ENCODE data around the gene TFPI.

The TFPI gene

DNA sequence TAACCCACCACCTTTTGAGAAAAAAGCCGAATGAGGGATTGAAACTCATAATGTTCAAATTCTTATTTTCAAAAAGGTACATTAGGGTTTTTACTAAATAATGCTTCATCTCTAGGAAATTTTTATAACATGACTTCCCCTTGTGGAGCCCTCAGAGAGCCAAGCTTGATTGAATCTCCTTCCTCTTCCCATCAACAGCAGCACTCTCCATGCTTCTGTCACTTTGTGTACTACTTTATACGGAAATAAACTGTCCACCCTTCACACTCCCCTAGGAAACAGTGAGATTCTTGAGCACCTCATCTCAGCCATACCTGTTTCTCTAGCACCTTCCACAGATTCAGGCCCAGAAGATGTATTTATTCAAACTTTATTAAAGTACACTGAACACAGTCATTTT is 51.8 kb downstream of the TFPI start:
- DNase-seq: no peak

DNA sequence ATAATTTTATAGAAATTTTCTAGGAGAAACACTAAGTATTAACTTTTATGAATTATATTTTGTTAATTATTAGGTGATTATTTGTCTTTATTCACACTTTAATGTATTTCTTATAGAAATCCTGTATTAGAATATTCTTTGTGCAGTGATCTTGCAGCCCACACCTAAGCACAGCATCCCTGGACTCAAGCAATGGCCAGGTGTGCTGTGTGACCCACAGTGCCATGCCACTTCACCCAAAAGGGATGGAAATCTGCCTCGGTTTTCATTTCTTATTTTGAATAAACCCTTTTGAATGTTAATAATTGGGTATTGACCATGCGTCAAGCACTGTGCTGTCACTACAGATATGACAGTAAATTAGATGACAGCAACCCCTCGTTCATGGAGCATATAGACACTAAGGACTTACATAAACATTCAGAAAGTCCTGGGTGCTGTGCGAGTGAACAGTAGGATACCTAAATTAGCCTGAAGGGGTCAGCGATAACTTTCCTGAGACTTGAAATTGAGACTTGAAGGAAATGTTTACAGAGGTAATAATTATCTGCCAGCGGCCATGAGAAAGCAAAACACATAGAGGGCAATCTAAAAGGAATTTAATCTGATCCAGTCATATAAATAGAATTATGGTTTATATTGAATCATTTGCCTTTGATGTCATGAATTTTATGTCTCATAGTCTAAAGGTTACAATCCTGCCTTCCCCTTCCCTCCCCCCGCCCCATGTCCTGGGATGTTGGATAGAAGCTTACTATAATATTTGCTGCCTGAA is 53.5 kb downstream of the TFPI start:
- no peak for DNase-seq

DNA sequence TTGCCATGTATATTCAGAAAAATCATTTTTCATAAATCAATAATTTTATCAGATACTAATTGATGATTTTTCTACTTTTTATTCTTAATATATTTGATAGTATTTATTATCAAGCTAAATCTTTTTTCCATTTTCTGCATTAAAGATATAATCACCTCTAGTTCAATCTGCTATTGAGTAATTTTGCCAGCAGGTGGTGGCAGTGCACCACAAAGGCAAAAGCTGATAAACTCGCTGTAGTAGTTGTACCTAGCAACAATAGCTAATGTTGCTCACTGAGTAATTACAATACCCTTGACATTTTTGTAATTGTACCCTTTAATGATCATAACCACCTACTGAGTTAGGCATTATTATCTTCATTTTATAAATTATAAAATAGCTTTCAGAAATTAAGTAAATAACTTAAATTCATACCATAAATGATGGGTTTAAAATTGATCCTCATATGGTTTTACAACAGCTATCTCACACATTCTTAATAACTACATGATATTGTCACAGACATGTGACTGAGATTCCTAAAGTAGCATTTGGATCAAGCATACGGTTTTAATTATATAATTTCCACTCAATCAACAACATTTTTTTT is 54.2 kb downstream of the TFPI start:
- DNase-seq: no peak

DNA sequence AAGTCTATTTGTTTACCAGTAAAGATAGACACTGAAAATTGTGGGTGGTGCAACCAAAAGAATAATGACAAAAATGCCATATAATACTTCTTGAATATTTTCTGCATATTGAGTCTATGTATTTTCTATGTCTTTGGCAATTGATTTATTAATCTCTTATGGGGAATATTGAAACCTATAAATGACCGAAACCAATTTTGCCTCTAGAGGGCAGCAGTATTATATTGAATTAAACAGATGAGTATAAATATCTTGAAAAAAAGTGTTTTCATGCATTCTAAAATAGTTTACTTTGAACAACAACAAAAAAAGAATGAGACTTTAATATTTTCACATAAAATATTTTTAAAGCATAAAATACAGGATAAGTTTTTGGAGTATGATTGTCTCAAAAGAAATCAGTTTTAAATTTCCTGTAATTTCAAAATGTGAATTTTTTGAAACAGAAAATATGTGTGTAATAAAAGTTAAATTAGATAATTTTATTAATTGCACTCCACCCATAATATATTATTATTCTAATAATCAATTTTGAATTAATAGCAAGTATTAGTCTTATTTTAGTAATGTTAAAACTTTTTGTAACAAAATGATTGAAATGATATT is 56.3 kb downstream of the TFPI start:
- DNase-seq: no peak

DNA sequence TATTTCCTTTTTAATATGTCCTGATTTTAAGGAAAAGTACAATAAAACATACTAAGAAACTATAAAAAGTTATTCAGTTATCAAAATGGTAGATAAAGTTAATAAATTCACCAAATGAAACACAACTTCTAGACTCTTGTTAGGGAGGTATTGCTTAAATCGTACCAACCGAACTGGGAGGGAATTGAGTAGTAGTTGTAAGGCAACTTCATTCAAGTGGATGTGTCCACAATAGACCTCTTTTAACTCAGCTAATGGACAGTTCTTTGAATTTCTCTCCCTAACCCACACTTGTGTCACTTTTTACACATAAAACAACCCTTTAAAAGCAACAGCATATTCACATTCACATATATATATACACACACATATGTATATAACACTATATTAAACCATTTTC is 57.1 kb downstream of the TFPI start:
- no peak for DNase-seq

DNA sequence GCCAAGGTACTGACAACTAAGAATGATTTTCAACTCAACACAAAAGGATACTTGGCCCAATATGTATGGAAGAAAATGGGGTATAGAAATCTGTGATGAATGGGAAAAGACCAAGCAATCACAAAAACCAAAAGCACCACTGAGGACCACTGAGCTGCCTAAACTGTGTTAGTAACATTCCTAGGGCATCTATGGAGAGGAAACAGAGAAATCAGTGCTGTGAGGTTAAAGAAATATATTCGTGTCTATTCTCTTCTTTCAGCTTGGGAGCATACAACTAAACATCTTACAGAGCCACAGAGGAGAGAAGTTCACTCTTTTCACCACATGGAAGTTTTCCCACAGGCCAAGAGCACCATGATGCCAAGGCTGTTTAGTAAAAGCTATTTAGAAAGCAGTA is 58.9 kb downstream of the TFPI start:
- no peak for DNase-seq

DNA sequence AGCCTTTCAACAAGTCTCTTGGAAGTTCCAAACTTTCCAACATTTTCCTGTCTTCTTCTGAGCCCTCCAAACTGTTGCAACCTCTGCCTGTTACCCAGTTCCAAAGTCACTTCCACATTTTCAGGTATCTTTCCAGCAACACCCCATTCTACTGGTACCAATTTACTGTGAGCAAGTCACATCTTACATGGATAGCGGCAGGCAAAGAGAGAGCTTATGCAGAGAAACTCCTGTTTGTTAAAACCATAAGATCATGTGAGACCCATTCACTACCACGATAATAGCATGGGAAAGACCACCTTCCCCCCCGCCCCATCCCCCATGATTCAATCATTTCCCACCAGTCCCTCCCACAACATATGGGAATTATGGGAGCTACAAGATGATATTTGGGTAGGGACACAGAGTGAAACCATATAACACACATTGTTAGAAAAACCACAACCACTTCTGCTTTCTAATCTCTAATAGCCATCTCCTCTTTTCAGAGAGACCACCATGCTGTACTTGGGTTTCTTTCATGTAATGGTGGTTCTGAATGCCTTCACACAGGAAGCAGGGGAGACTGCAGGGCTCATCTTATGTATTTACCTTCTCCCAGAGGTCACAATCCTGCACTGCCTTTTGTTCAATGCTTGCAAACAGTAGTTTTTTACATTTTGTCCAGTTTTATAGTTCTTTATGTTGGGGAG is 60.2 kb downstream of the TFPI start:
- DNase-seq: no peak

DNA sequence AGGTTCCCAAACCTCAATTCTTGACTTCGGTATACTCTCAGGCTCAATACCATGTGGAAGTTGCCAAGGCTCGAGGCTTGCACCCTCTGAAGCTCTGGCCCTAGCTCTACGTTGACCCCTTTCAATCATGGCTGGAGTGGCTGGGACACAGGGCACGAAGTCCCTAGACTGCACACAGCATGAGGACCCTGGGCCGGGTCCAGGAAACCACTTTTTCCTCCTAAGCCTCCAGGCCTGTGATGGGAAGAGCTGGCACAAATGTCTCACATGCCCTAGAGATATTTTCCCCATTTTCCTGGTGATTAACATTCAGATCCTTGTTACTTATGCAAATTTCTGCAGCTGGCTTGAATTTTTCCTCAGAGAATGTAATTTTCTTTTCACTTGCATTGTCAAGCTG is 61.1 kb downstream of the TFPI start:
- DNase-seq: no peak

DNA sequence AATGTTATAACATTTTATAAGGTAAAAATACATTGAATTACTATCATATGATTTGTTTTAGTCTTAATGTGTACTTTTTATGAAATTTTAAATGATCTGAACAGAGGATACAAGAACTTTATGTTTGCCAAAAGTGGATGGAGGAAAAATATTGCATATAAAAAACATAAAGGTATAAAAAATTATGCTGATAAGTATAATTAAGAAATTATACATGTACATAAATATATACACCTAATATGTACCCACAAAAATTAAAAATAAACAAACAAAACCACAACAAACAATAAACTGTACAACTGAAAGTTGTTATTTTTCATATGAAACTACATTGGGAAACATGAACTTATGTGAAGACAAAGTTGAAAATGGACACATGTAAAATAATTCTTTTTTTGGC is 68.0 kb downstream of the TFPI start:
- no peak for DNase-seq

DNA sequence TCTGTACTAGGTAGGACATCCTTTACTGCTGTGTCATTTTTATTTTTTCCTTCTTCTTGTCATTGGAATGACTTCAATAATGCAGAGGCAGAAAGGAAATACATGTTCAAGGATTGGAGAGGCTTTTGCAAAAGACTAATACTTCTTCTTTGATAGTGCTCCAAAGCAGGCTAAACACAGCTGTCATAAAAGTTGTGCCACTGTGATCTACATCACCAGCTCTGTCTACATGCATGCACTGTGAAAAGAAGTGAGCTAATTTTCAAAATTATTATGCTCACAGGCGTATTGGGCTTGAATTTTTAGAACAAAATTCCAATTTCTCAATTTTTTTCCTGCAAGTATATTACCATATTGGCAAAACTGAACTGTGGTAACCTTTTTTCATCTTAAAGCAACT is 68.7 kb downstream of the TFPI start:
- DNase-seq: no peak

DNA sequence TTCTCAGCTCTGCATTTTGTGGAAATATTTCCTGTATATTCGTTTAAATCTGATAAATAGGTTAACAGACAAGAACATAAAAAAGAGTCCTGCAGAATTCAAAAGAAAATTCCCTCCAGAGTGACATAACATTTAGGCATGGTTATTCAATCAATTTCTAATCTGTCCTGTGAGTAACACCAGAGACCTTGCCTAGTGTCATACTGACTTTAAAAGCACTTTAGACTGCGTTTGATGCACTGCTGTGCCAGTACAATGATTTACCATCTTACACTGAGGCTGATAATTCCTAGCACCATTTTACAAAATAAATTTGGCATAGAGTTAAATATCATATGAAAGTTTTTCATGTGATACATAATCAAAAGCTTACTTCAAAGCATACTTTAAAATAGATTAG is 70.7 kb downstream of the TFPI start:
- no peak for DNase-seq

DNA sequence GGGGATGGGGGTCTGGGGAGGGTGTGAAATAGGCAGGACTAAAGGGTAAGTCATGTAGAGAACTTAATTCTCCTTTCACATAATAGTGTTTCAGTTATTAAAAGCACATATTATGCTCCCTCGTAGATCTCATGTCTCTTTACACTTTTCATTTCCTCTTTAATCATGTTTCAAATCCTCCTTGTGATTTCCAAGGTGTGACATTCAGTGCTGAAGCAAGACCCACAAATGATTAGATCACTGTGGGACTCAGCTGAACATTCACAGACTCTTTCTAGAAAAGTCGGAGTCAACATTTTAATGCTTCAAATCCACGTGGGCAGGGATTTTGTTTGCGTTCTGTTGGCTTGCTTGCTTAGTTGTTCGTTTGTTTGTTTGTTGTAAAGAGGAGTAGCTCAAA is 71.4 kb downstream of the TFPI start:
- no peak for DNase-seq

DNA sequence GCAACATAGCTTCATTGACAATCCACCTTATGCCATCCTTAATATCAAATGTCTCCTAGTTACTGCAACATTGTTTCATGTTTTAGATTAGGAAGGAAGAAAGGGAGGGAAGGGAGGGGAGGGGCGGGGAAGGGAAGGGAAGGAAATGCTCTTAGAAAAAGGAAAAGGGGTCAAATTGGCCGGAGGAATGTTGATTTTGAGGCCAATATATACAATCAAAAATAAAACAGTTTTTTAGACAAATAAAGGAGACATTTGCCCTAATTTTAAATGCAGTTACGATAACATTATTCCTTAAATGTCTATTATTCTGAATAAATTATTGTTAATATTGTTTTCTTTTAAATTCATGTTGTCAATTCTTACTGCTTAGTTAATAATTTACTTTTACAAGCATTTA is 72.7 kb downstream of the TFPI start:
- no peak for DNase-seq

DNA sequence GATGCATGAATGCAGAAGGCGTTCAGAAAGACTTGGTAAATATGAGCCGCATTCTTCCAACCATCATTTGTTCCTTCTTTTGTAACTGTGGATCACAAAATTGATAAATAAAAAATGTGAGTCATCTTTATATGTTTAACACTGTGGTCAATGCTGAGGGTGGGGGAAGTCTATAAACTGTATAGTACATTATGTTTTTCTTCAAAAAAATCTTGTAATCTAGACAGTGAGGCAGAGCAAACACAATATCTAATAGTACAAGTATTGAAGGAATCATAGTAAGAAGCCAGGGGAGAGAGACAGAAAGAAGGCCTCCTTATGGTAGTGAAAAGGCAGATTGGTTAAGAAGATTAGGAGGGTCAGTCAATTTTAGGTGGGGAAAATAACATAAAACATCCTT is 75.5 kb downstream of the TFPI start:
- DNase-seq: no peak

DNA sequence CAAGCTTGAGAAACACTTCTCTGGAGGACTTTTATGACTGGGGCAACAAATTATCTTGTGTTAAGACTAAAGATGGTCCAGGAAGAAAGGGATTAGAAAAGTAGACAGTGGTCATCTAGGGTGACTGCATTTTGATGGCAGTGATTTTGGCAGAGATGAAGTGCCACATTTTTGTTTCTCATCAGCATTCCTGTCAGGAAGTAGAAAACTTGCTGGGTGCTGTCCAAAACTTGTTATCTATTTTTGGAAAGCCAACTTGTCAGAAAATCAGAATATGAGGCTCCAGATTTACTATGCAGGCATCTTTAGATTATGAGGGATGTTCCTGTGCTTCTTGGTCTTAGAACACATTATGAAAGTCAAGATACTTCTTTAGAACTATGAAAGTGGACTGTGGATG is 77.2 kb downstream of the TFPI start:
- DNase-seq: no peak

DNA sequence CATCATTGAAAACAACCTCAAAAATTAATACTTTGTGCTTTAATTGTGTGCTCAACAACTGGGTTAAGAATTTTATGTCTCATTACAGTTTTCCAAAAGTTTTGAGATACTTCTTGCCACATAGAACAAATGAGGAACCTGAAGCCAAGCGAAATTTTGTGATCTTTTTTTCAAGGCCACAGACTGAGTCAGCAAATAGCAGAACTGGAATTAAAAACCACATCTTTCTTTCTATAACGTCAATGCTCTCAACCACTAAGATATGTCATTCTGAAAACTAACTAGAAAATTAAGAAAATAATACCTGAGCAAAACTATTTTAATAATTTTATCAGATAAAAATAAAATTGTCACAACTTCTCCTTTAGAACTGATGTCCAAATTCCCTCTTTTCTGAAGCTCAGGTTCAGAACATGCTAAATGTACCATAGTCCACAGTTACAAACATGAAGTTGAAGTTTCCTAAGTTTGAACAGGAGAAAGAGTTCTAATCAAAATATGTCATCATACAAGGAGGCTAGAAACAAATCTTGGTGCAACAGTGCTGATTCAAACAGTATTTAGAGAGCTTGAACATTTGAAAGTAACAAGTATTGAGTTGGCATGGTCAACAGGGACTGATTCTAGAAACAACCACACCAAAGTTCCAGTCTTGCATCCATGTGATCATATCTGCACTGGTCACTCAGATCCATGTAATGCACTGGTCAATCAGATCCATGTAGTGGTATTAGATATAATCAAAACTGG is 78.6 kb downstream of the TFPI start:
- DNase-seq: no peak

DNA sequence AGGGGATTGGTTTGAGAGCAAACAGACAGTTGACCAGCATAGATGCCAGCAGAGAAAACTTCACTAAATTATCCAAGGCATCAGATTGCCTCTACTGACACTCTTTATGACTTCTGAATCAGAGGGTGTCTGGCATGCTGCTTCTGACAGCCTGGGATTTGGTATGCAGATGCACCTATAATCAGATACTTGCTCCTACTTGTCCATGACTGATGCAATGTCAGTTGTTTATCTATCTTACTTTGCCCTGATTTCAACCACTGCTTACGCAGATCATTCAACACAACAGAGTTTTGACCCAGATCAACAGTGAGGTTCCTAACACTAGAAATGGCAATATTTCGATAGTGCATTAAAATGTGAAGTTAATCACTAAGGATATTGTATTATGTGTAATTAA is 83.5 kb downstream of the TFPI start:
- DNase-seq: no peak

DNA sequence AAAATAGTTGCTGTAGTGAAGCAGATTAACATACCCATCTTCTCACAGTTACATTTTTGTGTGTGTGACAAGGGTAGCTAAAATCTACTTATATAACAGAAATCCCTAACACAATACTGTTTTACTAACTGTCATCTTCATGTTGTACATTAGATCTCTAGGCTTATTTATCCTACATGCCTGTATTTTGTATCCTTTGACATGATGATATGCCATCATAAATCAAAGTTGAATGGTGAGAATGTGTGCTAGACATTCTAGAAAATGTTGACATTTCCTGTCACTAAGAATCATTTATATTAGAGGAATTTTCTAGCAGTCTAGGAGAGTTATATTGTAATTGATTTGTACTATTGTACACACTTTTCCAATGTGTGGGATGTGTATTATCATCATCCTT is 84.7 kb downstream of the TFPI start:
- DNase-seq: no peak

DNA sequence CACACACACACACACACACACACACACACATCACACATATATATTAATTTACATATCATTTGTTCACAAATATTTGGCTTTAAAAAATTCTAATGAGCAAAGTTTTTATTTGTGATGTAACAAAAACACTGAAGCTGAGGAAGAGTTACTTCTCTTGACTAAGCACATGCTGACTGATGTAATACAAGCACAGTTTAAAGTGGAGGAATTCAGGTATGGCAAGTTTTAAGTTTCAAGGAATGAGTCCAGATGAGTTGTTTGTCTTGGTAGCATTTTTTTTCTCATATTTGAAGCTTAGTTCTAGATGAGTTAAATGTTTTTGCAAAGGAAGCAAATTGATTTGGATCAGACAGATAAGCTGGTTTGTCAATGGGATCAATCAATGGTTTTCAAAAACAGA is 86.0 kb downstream of the TFPI start:
- no peak for DNase-seq

DNA sequence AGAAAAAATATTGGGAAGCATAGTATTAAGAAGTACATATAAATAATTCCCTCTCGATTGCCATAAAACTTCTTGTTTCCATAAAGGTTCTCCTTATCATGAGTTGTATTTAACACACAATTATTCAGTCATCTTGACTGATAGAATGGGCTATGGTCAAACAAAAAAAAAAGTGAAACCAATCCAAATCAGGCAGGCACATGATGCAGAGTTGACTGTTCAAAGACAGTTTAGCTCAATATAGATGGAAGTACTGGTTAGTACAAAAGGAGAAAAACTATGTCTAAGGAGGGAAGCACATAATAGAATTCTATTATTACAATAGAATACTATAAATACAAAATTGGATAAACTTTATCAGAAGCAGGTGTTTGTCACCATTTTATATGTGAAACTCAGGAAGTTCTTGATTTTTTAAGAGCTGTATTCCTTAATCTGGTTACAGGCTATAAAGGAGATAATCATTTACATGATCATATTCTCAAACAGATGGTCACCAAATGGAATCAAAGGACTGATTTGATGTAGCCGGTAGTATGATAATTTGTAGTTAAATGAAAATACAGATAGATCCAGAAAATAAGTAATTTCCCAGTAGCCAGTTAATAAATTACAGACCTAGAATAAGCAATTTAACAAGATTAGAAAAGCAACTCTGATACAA is 88.0 kb downstream of the TFPI start:
- DNase-seq: no peak

DNA sequence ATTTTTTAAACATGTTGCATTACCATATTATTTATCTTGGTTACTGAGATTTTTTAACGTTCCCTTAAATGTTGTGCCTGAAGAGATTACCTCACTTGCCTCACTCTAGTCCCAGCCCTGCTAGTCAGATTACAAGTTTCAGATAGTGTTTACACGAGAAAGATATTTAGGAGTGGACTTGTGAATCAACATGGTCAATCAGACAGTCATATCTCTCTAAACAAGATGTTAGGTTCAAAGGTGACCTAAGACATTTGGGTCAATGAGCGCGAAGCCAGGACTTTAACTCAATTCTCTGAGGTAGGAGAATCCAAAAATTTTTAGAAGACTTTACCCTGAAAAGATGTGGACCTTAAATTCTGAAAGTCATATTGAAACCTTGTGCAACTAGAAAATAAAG is 91.4 kb downstream of the TFPI start:
- DNase-seq: no peak

Data from DMS79 treated with DMSO at 0.1 percent for 48 hours (cell line).